CMK (cell line): ENCODE measurements around the gene KCNK16.

Source experiments
- DNase-seq: peaks from one replicate; pipeline ENCODE4 v3.0.0-alpha.2; 2010; ENCODE audit warnings: low read depth

Gene KCNK16

DNA sequence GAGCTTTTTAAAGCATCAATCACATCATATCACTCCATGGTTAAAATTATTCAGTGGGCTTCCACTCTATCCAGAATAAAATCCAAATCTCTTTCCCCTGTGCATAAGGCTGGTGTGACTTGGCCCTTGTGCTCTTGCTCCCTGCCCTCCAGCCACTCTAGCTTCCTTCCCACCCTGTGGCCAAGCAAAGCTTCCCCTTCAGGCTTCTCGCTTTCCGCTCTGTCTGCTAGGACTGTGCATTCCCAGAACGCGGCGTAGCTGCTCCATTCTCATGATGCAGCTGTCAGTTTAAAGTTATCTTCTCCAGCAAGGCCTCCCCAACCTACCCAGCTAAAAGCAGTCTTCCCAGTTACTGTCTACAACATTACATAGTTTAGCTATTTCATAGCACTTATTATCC, 19.4 kb upstream of the KCNK16 start:
- DNase-seq: no peak

DNA sequence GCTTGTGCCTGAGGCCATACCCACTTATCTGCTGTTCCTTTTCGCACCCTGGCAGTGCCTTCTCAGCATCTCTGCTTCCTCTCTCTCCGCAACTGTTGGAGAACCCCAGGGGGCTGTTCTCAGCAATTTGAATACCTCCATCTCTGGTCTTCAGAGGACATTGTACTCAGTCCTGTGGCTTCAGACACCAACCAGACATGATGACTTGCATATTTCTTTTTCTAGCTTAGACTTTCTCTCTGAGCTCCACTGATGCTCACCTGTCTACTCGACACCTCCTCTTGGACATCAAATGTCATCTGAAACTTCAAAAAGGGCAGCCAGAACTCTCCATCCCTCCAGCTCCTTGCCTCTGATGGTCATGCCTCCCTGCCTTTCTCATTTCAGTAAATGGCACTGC, 18.9 kb upstream of the KCNK16 start:
- no peak for DNase-seq

DNA sequence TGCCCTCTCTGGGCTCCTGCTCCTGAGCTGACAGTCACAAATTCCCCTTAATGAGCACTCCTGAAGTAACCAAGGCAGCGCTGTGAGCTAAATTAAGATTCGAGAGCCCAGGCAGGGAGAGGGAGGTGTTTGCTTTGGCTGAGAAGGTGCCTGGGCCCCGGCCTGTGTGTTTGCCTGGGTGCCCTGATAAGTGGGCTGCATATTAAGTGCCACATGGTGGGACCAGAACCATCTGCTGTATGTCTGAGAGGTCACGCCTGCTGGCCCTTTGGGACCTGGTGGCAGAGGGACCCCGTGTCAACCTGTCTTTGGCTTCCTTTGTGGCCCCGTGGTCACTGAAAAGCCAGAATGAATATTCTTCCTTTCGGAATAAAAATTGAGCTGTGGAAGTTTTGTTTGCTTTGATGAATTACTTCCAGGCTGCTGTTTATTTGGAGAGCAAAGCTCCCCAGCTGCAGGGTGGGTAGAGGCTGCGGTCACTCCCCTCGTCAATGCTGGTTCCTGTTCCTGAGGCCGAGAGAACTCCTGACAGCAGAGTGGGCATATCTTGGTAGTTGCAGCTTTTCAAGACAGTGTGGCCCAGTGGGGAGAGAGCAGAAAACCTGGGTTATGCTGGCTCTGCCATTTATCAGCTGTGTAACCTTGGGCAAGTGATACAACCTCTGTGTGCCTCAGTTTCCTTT, 17.5 kb upstream of the KCNK16 start:
- DNase-seq: peak; percentile 42

DNA sequence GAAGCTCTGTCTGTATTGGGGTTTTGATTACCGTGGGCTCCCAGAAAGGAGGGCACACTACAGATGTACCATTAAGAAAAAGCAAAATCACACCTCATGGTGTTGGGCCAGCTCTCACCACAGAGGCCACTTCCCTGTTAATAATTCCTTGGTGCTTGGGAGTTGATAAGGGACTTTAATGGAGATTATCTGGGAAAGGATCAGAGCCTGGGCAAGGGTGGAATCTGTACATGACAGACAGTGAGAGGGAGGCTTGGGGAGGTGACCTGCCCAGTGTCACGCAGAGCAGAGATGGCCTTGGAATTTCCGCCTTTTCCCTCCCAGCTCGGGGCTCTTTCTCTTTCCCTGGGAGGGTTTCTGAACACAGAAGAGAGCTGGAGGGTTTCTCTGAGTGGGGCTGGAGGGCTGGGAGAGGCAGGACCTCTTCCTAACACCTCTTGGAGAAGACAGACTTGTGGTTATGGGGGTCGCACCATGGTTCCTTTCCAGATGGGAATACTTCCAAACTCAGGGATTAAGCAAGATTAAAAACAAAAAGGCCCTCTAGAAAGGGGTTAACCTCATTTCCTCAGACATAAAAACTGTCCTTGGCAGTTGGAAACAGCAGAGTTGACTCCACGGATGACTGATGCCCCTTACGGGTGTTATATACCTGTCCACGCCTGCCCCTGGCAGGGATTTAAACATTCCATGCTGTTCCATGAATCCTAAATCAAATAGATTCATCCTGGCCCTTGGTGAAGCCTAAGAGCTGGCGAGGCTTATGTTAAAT, 16.8 kb upstream of the KCNK16 start:
- no peak for DNase-seq

DNA sequence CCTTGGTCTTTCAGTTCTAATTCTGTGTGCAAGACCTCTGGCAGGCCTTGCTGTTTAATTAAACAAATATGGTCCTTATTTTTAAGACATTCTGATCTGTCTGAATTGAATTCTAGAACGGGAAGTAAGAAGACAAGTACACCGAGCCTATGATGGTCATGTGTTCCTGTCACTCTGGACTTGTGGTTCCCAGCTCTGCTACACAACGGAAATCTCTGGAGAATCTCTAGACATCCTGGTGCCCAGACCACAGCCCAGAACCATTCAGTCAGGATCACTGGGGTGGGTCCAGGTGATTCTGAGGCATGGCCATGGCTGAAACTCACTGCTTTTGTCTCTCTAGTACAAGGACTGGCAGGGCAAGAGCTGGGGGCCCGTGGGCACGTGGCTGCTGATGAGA, 15.9 kb upstream of the KCNK16 start:
- no peak for DNase-seq

DNA sequence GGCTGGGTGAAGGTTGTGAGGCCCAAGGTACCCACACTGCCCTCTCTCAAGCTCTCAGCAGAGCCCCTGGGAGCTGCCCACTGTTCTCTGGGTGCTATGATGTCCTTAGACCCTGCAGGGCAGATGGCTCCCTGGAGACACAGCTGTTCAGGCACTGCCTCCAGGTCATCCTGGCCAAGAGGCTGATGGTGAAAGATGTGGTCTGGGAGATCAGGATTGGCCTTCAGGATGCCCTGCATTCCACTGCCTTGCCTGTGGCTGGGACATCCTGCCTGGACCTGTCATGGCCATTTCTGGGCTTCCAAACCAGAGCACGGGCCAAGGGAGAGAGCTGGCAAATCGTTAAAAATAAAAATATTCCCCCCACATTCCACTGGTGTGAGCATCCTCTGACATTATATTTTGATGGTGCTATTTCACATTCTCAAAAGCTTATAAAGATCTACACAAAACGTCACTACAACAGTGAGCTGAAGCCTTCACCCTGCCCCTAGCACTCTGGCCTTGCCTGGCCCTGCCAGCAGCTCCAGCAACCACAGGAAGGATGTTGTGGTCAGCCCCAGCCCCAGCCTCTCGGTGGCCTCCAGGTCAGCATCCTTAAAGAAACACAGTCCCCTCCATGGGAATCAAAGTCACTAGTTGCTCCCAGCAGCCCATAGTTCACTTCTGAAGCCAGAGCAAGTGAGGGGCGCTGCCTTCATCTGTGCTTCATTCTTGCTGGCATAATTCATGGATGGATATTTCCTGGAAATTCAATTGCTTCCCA, 13.5 kb upstream of the KCNK16 start:
- DNase-seq: peak; percentile 91

DNA sequence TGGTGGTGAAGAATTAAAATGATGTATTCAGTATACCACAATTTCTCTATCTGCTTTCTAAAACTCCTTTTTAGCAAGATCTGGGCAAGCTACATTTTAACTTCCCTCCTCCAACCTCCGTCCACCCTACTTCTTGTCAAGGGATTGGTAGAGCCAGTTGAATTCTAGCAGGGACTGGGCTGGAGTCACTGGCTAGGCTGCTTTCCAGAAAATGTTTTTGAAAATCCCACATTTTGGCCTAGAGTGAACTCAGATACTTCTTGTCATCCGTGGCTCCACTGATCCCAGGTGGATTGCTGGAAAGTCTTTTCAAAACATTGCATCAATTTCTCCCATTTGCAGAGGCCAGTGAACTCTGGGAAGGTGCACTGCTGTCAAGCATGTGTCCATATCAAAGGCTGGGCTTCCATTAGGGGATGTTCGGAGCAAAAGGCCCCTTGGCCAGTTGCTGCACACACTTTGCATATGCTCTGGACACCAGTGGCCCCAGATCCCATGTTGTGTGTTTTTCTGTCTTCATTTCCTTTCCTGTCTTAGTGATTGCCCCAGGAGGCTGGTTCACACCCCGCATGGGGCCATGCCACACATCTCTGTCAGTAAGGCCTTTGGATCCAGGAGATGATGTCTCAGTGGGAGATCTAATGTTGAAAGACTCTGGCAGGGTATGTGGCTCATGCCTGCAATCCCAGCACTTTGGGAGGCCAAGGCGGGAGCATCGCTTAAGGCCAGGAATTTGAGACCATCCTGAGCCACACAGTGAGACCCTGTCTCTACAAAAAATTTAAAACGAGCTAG, 11.3 kb upstream of the KCNK16 start:
- DNase-seq: no peak

DNA sequence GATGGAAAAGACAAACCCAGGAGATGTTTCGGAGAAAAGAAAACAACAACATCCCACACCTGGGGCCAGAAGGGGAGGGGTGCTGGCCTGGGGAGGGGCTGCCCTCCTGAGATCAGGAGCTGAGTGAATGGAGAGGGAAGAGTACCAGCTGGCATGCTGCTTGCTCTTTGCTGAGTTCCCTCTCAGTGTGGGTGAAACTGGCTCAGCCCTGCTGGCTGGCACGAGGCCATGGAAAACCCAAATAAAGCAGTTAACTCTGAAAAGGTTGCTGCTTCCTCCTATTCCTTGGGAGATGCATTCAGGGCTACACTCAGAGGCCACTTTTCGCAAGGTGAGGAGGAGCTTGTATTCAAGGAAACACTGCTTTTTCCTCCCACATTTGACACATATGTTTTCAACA, 8.0 kb upstream of the KCNK16 start:
- no peak for DNase-seq

DNA sequence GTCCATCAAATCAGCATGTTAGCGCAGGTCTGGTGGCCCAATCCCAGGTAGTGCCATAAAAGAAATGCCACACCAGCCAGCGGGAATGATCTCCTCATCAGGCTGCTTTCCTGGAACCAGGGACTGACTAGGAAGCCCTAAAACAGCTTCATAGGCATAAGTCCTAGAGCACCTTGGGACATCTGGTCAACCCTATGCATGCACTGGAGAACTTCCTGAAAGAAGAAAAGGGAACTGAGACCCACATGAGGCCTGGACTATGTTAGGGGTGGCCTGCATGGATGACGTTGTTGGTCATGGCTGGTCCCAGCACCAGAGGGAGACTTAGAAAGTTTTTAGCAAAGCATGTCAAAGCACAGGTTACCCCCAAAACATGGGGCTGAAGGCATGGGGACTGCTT, 7.6 kb upstream of the KCNK16 start:
- DNase-seq: no peak

DNA sequence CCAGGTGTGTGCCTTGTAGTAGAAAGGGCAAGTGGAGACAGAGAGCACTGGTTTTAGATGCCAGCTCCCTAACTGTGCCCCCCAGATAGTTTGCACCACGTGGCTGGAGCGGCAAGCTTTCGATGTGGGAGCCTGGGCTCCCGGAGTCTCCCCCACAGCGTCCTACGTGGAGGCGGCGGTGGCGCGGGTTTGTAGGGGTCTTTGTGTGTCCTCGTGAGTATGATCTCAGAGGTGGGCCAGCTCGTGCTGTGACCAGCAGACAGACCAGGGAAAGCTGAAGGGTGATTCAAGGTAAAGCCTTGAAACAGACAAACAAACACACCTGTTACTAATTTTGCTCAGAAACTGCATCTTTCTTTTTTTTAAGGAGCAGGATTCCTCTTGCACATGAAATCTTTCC, 5.6 kb upstream of the KCNK16 start:
- DNase-seq: no peak

DNA sequence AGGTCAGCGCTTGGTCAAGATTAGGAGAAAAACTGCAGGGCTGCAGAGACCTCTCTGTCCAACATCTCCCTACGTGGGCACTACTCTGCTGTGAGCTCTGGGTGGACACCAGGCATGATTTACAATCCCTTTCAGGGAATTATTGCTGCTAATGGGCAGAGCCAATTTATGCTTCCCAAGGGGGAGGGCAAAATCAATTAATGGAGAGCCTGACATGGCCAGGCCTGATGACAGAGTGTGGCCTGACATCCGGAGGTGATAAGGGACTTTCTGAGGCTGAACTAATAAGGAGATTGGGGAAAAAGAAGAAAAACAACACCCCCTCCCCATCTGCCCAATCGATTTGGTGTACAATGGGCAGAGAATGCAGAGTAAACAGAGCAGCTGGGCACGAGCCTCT, 5.0 kb upstream of the KCNK16 start:
- no peak for DNase-seq

DNA sequence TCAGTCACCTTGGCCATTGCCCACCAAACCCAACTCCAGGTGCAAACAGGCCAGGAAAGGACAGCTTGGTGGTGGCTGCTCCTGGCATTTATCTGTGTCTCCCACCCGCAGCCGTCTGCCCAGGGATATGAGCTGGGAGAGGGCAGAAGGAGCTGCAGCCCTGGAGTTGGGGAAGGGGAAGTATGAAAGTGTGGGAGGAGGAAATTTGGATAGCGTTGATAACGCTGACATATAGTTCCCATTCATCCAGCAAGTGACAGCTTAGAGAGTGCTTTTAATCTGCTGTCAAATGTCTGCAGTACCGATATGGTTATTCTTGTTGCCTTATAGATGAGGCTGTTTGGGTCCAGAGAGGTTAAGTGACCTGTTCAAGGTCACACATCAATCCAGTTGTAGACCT, 741 bp downstream of the KCNK16 start:
- DNase-seq: peak; percentile 68

DNA sequence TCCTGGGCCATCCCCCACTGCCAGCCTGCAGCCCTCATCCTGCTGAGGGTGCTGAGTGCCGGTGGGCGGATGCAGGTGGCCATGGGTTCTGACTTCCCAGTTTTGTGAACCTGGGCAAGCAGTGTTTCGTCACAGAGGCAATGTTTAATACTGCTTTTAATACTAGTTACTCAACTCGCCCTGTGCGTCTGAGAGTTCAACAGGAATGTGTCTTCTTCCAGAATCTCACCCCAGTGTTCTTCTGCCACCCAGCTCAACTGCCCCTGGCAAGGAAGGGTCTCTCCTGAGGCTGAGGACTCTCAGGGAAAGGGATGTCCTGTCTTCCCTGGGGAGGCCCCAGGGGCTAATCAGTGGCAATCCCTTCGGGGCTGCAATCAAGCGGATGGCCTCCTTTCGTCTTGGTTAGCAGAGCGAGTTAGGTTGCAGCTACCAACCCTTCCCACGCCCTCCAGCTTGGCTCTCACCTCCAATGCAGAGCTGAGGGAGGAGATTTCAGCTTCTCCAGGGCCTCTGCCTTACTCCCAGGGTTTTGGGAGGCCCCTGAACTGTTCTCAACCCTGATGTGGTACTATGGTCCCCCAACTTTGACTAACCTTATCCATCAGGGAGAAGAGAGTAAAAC, 2.0 kb downstream of the KCNK16 start:
- DNase-seq: no peak

DNA sequence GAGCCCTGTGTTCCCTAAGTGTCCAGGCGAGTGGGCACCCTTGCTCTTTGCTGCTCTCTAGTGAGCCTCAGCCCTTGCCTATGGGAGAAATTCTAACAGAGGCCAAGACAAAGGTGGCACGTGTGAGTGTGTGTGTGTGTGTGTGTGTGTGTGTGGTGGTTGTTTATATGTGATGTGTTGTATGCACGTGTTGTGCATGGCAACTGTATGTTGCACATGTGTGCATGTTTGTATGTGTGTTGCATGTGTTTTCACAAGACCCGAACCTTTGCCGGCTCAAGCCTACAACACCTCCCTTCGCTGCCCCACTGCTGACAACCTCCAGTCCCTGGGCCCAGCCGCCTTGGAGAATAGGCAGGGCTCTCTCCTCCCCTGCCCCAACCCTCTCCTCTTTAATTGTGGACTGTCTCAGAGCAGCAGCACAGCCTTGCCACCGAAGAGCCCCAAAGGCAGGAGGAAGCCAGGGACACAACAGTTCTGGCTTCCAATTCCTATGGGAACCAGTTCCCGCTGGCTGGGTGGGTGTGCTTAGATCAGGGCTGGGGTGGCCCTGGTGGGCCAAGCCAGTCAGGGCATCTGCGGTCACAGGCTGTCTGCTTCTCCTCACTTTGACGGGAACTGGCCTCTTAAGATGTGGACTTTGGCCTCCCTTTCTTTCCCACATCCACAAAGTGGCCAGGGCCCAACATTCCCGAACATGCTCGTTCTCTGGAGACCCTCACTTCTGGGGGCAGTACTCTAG, 2.7 kb downstream of the KCNK16 start:
- no peak for DNase-seq

DNA sequence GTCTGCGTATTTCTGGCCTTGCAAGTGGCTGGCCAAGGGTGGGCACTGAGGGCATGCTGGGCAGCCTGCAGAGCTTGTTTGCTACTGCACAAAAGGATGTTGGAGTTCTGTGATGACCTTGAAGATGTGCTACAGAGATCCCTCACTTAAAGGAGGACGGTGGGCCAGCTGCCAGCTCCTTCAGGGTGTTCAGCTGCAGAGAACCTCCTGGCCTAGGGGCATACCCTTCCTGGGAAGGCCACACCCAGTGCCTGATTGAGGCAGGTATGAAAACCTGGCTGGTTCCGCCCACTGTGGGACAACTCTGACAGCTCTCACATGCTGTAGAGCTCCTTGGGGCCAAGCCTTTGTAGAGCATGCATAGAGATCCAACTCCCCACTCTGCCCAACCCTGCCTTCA, 5.2 kb downstream of the KCNK16 start:
- no peak for DNase-seq

DNA sequence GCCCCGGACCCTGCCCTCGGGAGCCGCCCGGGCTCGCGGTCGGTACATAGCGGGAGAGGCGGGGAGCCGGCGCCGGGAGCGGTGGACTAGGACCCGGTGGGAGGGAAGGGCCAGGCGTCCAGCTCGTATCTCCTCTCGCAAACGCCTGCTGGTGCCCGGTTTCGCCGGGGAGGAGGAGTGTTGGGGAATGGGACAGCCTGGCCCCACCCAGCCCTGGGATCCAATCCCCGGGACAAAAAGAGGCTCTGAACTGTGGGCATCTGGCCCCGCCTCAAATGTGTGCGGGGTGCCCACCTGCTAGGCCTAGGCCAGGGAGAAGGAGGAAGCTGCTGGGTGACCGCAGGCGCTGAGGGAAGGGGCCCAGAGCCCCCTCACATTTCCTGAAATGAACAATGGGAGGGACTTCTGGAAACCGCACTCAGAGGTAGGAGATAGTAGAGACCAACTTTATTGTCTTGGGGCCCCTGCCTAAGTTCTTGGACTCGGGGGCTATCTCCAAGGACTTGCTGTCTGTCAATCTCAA, 8.2 kb downstream of the KCNK16 start, which contains the start of gene KCNK17:
Gene KCNK17 (minus strand): TSS at position 147 of the 523 bp plus-strand sequence. CDS start 99 bp downstream, at position 48.
- DNase-seq: peak; percentile 92

DNA sequence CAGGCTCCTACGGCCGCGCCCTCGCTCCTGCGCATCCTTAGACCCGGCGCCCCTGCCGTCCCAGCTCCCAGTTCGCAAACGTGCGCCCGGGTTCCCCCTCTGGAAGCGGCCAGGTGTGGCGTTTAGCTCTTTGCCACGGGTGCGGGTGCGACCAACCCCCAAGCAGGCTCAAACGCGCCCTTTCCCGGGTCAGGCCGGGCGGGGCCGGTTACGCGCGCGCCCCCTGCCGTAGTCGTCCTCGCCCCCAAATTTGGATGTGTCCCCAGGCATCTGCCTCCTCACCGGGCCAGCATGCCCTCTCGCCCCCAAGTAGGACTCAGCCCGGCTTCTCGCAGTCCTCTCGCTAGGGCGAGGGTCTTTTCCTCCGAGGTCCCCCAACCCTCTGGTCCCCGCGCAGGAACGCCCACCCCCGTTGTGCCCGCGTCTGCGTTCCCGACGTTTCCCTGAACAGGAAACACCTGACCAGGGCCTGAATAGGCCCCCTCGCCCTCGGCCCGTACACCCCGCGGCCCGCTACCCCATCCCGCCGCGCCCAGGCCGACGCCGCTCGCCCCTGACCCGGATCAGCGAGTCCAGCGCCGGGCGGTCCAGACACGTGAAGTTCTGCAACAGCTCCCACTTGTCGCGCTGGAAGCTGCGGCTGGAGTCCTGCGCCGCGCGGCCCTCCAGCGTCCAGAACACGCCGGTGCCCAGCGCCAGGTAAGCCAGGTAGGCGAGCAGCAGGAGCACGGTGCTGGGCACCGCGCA, 8.8 kb downstream of the KCNK16 start:
- no peak for DNase-seq

DNA sequence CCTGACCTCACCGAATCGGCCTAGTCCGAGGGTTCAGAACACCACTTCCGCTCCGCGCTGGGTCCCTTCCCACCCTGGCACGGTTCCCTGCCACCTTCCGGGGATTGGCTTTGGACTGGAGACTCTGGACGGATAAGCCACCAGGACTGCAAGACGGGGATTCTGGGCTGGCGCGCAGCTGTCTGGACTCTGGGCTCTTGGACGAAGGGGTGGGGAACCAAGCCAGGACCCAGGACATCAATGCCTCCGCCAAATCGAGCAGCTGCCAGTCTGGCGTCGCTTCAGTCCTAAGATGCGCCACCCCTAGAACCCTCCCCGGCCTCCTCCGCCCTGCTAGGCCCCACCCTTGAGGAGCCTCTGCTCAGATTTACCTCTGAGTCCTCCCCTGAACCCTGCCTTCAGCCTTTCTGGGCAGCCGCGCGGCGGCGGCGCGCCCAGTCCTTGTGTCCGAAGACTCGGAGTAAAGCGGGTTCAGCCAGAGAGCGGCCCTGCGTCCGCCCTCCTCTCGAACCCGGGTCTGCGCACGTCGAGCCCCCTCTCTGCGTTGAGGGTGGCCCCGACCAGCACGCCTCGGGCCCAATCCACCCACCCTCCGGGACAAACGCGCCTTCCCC, 9.5 kb downstream of the KCNK16 start:
- DNase-seq: no peak

DNA sequence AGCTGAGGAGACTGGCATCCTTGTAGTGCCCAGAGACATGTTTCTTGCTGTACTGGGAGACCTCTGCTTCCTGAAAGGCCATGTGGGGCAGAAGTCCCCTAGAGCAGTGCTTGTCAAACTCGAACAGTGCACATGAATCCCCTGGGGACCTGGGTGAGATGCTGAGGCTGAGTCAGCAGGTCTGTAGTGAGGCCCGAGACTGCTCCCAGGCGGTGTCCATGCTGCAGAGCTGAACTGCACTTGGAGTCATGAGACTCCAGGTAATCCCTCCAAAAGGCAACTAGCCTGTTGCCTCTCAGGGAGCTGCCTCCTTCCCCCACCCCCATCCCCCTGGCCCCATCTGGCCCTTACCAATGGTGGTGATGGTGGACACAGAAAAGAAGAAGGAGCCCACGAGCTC, 12.0 kb downstream of the KCNK16 start:
- no peak for DNase-seq
